MCF 10A (cell line): ENCODE data around the gene FOXP1. TPM values are rescaled to one million over a fixed set of nuclear protein-coding genes. Genes with fewer than 3 reads are reported as not detected.

ENCODE experiments used
- BruUV-seq: library from RNA; stranded (reverse); fragments of 400-500 nt; replicated peaks from 2 replicates; lab custom pipeline; 2021; lab: Mats Ljungman, UMichigan
- CTCF ChIA-PET: fragments of 300-600 bp; sonication (Branson Sonifier 250); formaldehyde crosslinking; extraction: SDS; loops from one replicate; lab custom pipeline; 2021; ENCODE audit warnings: antibody characterized with exemption, inconsistent platforms; lab: Yijun Ruan, JAX
- POLR2A ChIA-PET: fragments of 300-600, 350-650 bp; sonication (Branson Sonifier 250); formaldehyde crosslinking; extraction: SDS; loops from one replicate; lab custom pipeline; 2020; ENCODE audit warnings: antibody characterized with exemption, inconsistent platforms; lab: Yijun Ruan, JAX
- DNase-seq: peaks from one replicate; pipeline ENCODE4 v3.0.0-alpha.2; 2018; ENCODE audit not compliant: unreplicated experiment
- H3K27ac Mint-ChIP-seq: one replicate; pipeline ENCODE4 v1.8.0; 2022; ENCODE audit warnings: mild to moderate bottlenecking, low read depth, mixed read lengths; ENCODE audit not compliant: unreplicated experiment
- H3K27me3 Mint-ChIP-seq: one replicate; pipeline ENCODE4 v1.8.0; 2022; ENCODE audit warnings: mixed read lengths; ENCODE audit not compliant: insufficient read depth, unreplicated experiment
- H3K36me3 Mint-ChIP-seq: one replicate; pipeline ENCODE4 v1.8.0; 2022; ENCODE audit warnings: mild to moderate bottlenecking, moderate library complexity, mixed read lengths; ENCODE audit not compliant: insufficient read depth, unreplicated experiment
- H3K4me1 Mint-ChIP-seq: one replicate; pipeline ENCODE4 v1.8.0; 2022; ENCODE audit warnings: mixed read lengths; ENCODE audit not compliant: insufficient read depth, unreplicated experiment
- H3K4me3 Mint-ChIP-seq: one replicate; pipeline ENCODE4 v1.8.0; 2022; ENCODE audit warnings: mild to moderate bottlenecking, moderate library complexity, mixed read lengths; ENCODE audit not compliant: unreplicated experiment
- H3K9me3 Mint-ChIP-seq: one replicate; pipeline ENCODE4 v1.8.0; 2022; ENCODE audit warnings: mixed read lengths; ENCODE audit not compliant: unreplicated experiment
- CTCF ChIP-seq: fragments of 200-600 bp; IDR thresholded peaks from one replicate; pipeline ENCODE4 v1.8.0; 2022; ENCODE audit warnings: antibody characterized with exemption, mild to moderate bottlenecking; ENCODE audit not compliant: unreplicated experiment
- intact Hi-C: fragments of 100-400 bp; cut with micrococcal nuclease; formaldehyde crosslinking; loops from 2 replicates; pipeline ENCODE4 v1.14.1; 2022
- total RNA-seq: library from RNA; stranded (reverse); gene quantifications from 2 replicates; pipeline ENCODE4 v1.2.3, GENCODE V29; 2022

The FOXP1 gene
- total RNA-seq, 1 experiment from 2014 or later, result 49.0 TPM

- DNase-seq, result no peak
- H3K4me1 Mint-ChIP-seq, result no peaks in the 10 kb centered on the region
- H3K27me3 Mint-ChIP-seq, result no peaks in the 10 kb centered on the region
- POLR2A ChIA-PET, result interaction anchor here (1.1 kb wide), 1 partner anchor 9 kb away, joined by 3 read pairs; no protein-coding TSS in a partner anchor
- CTCF ChIA-PET, result interaction anchor here (0.8 kb wide), 1 partner anchor 23 kb away, joined by 3 read pairs; no protein-coding TSS in a partner anchor
- BruUV-seq, result no TSS peak
- no peak for TF ChIP-seq CTCF
- H3K27ac Mint-ChIP-seq, result no peak overlapping the region
- intact Hi-C loops, result no loop called here
- H3K36me3 Mint-ChIP-seq, result peaks cover 10% of the 10 kb centered on the region
- no peak overlapping the region for H3K4me3 Mint-ChIP-seq
- H3K9me3 Mint-ChIP-seq, result no peaks in the 10 kb centered on the region
Measured at GRCh38 chr3:71229905-71230657, 353.4 kb downstream of the FOXP1 start.

GRCh38 chr3:71228156-71228866, 355.2 kb downstream of the FOXP1 start:
- no peak overlapping the region for H3K27ac Mint-ChIP-seq
- no peak for DNase-seq
- no peaks in the 10 kb centered on the region for H3K27me3 Mint-ChIP-seq
- no peaks in the 10 kb centered on the region for H3K36me3 Mint-ChIP-seq
- POLR2A ChIA-PET, result no interaction called here
- H3K9me3 Mint-ChIP-seq, result no peaks in the 10 kb centered on the region
- no TSS peak for BruUV-seq
- TF ChIP-seq CTCF, result no peak
- CTCF ChIA-PET, result interaction anchor here (0.6 to 1.1 kb wide), 2 partner anchors 13 to 64 kb away, joined by 4 to 6 read pairs; no protein-coding TSS in a partner anchor
- H3K4me3 Mint-ChIP-seq, result no peak overlapping the region
- H3K4me1 Mint-ChIP-seq, result no peaks in the 10 kb centered on the region
- intact Hi-C loops, result no loop called here

- no peaks in the 10 kb centered on the region for H3K4me1 Mint-ChIP-seq
- peaks cover 7% of the 10 kb centered on the region for H3K9me3 Mint-ChIP-seq
- BruUV-seq, result no TSS peak
- no peak overlapping the region for H3K4me3 Mint-ChIP-seq
- H3K27ac Mint-ChIP-seq, result no peak overlapping the region
- ChIA-PET CTCF (interaction anchor here (0.7 kb wide), 1 partner anchor 249 kb away, joined by 4 read pairs; no protein-coding TSS in a partner anchor), POLR2A (interaction anchor here (1.0 kb wide), 1 partner anchor 8 kb away, joined by 3 read pairs; no protein-coding TSS in a partner anchor)
- intact Hi-C loops, result no loop called here
- TF ChIP-seq CTCF, result no peak
- H3K36me3 Mint-ChIP-seq, result no peaks in the 10 kb centered on the region
- H3K27me3 Mint-ChIP-seq, result no peaks in the 10 kb centered on the region
- DNase-seq, result no peak
Measured at GRCh38 chr3:71227270-71227661, 356.3 kb downstream of the FOXP1 start.
